Astrocyte (in vitro differentiated cells and primary cell): Measurements from ENCODE around the gene CECR2. TPM values are rescaled to one million over a fixed set of nuclear protein-coding genes. Genes with fewer than 3 reads are reported as not detected.
A peak's percentile ranks its signal among the peaks of the same experiment; 100 is the strongest.

Source experiments
- DNase-seq: peaks from one replicate; pipeline ENCODE4 v3.0.0-alpha.2; 2010; ENCODE audit warnings: low read depth
- FAIRE-seq: peaks from 2 replicates; lab custom pipeline; 2011; peaks lifted over from hg19 to GRCh38; lab: Jason Lieb, UNC
- H2AFZ ChIP-seq: 2 replicates; pipeline ENCODE4 v1.6.0; 2012; ENCODE audit warnings: low read depth, low read length, inconsistent platforms
- H3K27ac ChIP-seq: 2 replicates; pipeline ENCODE4 v1.5.1; 2011; ENCODE audit warnings: low read depth, low read length, inconsistent platforms
- H3K27me3 ChIP-seq: 2 replicates; pipeline ENCODE4 v1.6.0; 2011; ENCODE audit warnings: low read length, inconsistent platforms; ENCODE audit not compliant: insufficient read depth
- H3K36me3 ChIP-seq: 2 replicates; pipeline ENCODE4 v1.5.1; 2011; ENCODE audit warnings: low read length, inconsistent platforms; ENCODE audit not compliant: insufficient read depth
- H3K4me1 ChIP-seq: 2 replicates; pipeline ENCODE4 v1.5.1; 2011; ENCODE audit warnings: low read length, inconsistent platforms; ENCODE audit not compliant: insufficient read depth
- H3K4me2 ChIP-seq: 2 replicates; pipeline ENCODE4 v1.6.0; 2012; ENCODE audit warnings: low read length, inconsistent platforms
- H3K4me3 ChIP-seq: 2 replicates; pipeline ENCODE4 v1.5.1; 2011; ENCODE audit warnings: low read depth, mild to moderate bottlenecking, low read length, inconsistent platforms; ENCODE audit not compliant: insufficient read depth
- H3K79me2 ChIP-seq: 2 replicates; pipeline ENCODE4 v1.6.0; 2012; ENCODE audit warnings: mild to moderate bottlenecking, low read length, inconsistent platforms; ENCODE audit not compliant: insufficient read depth
- H3K9ac ChIP-seq: 2 replicates; pipeline ENCODE4 v1.6.0; 2012; ENCODE audit warnings: mild to moderate bottlenecking, low read length, inconsistent platforms
- H3K9me3 ChIP-seq: 2 replicates; pipeline ENCODE4 v1.5.1; 2012; ENCODE audit warnings: low read depth, mild to moderate bottlenecking, low read length, inconsistent platforms; ENCODE audit not compliant: insufficient read depth
- H4K20me1 ChIP-seq: 2 replicates; pipeline ENCODE4 v1.6.0; 2012; ENCODE audit warnings: low read length, inconsistent platforms; ENCODE audit not compliant: insufficient read depth
- H3K27ac Mint-ChIP-seq: one replicate; pipeline ENCODE4 v1.8.0; 2021; ENCODE audit warnings: mild to moderate bottlenecking, mixed read lengths; ENCODE audit not compliant: unreplicated experiment
- H3K27me3 Mint-ChIP-seq: one replicate; pipeline ENCODE4 v1.8.0; 2021; ENCODE audit warnings: low read depth, mixed read lengths; ENCODE audit not compliant: unreplicated experiment
- H3K36me3 Mint-ChIP-seq: one replicate; pipeline ENCODE4 v1.8.0; 2021; ENCODE audit warnings: low read depth, mixed read lengths; ENCODE audit not compliant: unreplicated experiment
- H3K4me1 Mint-ChIP-seq: one replicate; pipeline ENCODE4 v1.8.0; 2021; ENCODE audit warnings: low read depth, mixed read lengths; ENCODE audit not compliant: unreplicated experiment
- H3K4me3 Mint-ChIP-seq: one replicate; pipeline ENCODE4 v1.8.0; 2021; ENCODE audit warnings: mild to moderate bottlenecking, moderate library complexity, mixed read lengths; ENCODE audit not compliant: unreplicated experiment
- H3K9me3 Mint-ChIP-seq: one replicate; pipeline ENCODE4 v1.8.0; 2021; ENCODE audit warnings: mild to moderate bottlenecking, mixed read lengths; ENCODE audit not compliant: unreplicated experiment
- CTCF ChIP-seq: IDR thresholded peaks from 2 replicates; pipeline ENCODE4 v1.5.1; 2011; ENCODE audit warnings: low read depth, mild to moderate bottlenecking, inconsistent platforms, low read length, moderate library complexity; ENCODE audit not compliant: insufficient read depth
- EZH2 ChIP-seq: IDR thresholded peaks from 2 replicates; pipeline ENCODE4 v1.6.1; 2012; ENCODE audit warnings: mild to moderate bottlenecking, low read length, inconsistent platforms; ENCODE audit not compliant: insufficient read depth
- total RNA-seq: library from RNA; stranded (reverse); gene quantifications from 2 replicates; pipeline ENCODE4 v1.2.1, GENCODE V29; 2021

The CECR2 gene
- total RNA-seq, 1 donor from 2014 or later, result 15.7 TPM

GRCh38 chr22:17370766-17371432 lies 1.6 kb downstream of the CECR2 start:
- H3K9me3 ChIP-seq, result no peaks in the 10 kb centered on the region
- H3K4me3 ChIP-seq, result peak overlapping the region; percentile 33
- no peak overlapping the region for H3K27ac ChIP-seq
- Mint-ChIP-seq H3K27me3 (no peaks in the 10 kb centered on the region), H3K9me3 (no peaks in the 10 kb centered on the region), H3K27ac (peak overlapping the region; percentile 51), H3K36me3 (no peaks in the 10 kb centered on the region), H3K4me3 (peak overlapping the region; percentile 86), H3K4me1 (peaks cover 2% of the 10 kb centered on the region)
- peak overlapping the region; percentile 31 for H3K9ac ChIP-seq
- FAIRE-seq, result no peak
- no peaks in the 10 kb centered on the region for H4K20me1 ChIP-seq
- peak overlapping the region; percentile 26 for H2AFZ ChIP-seq
- H3K4me2 ChIP-seq, result peak overlapping the region; percentile 72
- H3K4me1 ChIP-seq, result peaks cover 15% of the 10 kb centered on the region
- no peak for TF ChIP-seq CTCF
- peak; percentile 79 for TF ChIP-seq EZH2
- DNase-seq, result no peak
- H3K36me3 ChIP-seq, result no peaks in the 10 kb centered on the region
- no peaks in the 10 kb centered on the region for H3K79me2 ChIP-seq
- H3K27me3 ChIP-seq, result peaks cover 46% of the 10 kb centered on the region

DNA sequence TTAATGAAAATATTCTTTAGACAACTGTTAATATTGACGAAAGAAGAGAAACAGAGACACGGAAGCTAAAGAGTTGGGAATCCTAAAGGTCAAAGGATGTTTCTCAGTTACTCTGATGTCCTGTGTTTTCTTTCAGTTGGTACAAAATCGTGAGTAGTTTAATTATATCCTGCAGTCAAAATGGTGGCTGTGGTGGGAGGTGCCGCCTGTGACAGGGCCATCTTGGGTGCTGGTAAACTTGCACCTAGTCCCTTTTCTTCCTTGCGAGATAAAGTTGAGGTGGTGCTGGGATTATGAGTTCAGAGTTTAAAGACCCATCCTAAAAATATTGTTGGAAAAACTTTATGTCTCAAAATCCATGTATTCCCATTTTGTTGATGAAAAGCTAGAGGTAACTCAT lies 2.2 kb downstream of the CECR2 start:
- TF ChIP-seq CTCF (no peak), EZH2 (no peak)
- peak overlapping the region; percentile 3 for H3K27ac Mint-ChIP-seq
- FAIRE-seq (no peak), DNase-seq (no peak)
- Histone ChIP-seq H3K4me2 (peak overlapping the region; percentile 72), H2AFZ (no peak overlapping the region), H3K9me3 (no peaks in the 10 kb centered on the region), H3K9ac (no peak overlapping the region), H3K79me2 (no peaks in the 10 kb centered on the region), H3K27ac (no peak overlapping the region), H3K4me3 (no peak overlapping the region), H3K27me3 (peaks cover 44% of the 10 kb centered on the region), H3K4me1 (peaks cover 15% of the 10 kb centered on the region), H4K20me1 (no peaks in the 10 kb centered on the region), H3K36me3 (no peaks in the 10 kb centered on the region)
- peaks cover 2% of the 10 kb centered on the region for H3K4me1 Mint-ChIP-seq
- H3K9me3 Mint-ChIP-seq, result no peaks in the 10 kb centered on the region
- H3K27me3 Mint-ChIP-seq, result no peaks in the 10 kb centered on the region
- no peaks in the 10 kb centered on the region for H3K36me3 Mint-ChIP-seq
- H3K4me3 Mint-ChIP-seq, result peak overlapping the region; percentile 86

- Histone ChIP-seq H3K4me2 (no peak overlapping the region), H3K9ac (no peak overlapping the region), H3K36me3 (no peaks in the 10 kb centered on the region), H3K9me3 (no peaks in the 10 kb centered on the region), H3K4me1 (peaks cover 11% of the 10 kb centered on the region), H3K27ac (no peak overlapping the region), H4K20me1 (no peaks in the 10 kb centered on the region), H3K4me3 (no peak overlapping the region), H3K27me3 (peaks cover 26% of the 10 kb centered on the region), H2AFZ (no peak overlapping the region), H3K79me2 (no peaks in the 10 kb centered on the region)
- Mint-ChIP-seq H3K4me1 (peaks cover 4% of the 10 kb centered on the region), H3K27ac (no peak overlapping the region), H3K4me3 (no peak overlapping the region), H3K36me3 (no peaks in the 10 kb centered on the region), H3K9me3 (no peaks in the 10 kb centered on the region), H3K27me3 (no peaks in the 10 kb centered on the region)
- no peak for TF ChIP-seq CTCF
- no peak for TF ChIP-seq EZH2
- FAIRE-seq (no peak), DNase-seq (no peak)
These were observed 4.6 kb downstream of the CECR2 start for GRCh38 chr22:17373855-17374254.
